ENCODE measurements around the gene AGRN. TPM values are rescaled to one million over a fixed set of nuclear protein-coding genes. Genes with fewer than 3 reads are reported as not detected.

Gene AGRN
- total RNA-seq, 4 donors from 2014 or later: 17.0 to 31.6 (median 22.6) TPM

DNA sequence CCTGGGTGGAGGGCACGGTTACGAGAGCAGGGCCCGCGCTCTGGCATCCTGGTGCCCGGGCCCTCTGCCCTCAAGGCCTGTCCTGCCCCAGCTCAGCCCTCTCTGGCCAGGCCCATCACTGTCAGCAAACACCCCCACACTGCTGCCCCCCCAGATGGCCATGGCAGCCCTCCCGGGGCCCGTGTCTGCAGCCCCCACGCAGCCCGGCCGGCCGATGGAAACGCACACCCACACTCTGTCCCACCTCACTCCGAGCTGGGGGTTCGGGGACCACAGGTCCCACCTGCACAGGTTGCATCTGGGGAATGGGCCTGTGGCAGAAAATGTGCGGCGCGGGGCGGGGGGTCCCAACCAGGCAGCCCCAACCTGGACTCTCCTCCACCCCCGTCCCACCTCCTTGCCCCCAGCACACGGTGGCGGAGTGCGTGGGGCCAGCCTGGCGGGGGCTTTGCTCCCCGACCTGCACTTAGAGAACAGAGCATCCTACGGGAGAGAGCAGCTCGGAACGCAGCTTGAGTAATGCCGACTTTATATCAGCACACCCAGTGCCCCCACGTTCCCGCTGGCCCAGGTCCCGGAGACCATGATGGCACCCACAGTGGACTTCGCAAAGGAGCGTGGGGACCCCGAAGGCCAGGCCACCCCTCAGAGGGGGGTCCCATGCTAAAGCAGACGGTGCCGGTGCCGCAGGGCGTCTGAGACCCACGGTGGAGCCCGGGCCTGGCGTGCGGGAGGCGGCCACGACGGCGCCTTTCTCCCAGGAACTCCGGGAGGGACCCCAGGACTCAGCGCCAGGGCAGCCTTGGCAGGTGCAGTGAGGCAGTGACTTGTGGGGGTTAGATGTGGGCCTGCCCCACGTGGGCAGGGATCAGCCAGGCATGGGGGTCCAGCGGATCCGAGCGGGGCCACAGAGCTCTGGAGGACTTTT, 61.7 kb downstream of the AGRN start:
- TF ChIP-seq EP300 (IDR thresholded peaks at IDR 0.05): no peak
- TF ChIP-seq POLR2AphosphoS5 (IDR thresholded peaks at IDR 0.05): no peak
- no peak for TF ChIP-seq POLR2A (IDR thresholded peaks at IDR 0.05; ENCODE audit: low read depth)
- WGBS: 94% methylated on average over 32 of the region's 52 CpGs
- Histone ChIP-seq H3K36me3 (peaks cover 0 to 31% (median 16%) of the 10 kb centered on the region in 4 donors), H3K4me3 (no peak overlapping the region), H3K27me3 (peaks cover 0 to 21% (median 0%) of the 10 kb centered on the region in 4 donors), H3K27ac (replicated peaks in 1 of 4) (no peak overlapping the region), H3K9me3 (no peaks in the 10 kb centered on the region), H3K4me1 (peaks cover 12 to 16% (median 14%) of the 10 kb centered on the region in 4 donors)
- no peak for DNase-seq (ENCODE audit: extremely low spot score)
- intact Hi-C loops (cut with DNase I): no loop called here

DNA sequence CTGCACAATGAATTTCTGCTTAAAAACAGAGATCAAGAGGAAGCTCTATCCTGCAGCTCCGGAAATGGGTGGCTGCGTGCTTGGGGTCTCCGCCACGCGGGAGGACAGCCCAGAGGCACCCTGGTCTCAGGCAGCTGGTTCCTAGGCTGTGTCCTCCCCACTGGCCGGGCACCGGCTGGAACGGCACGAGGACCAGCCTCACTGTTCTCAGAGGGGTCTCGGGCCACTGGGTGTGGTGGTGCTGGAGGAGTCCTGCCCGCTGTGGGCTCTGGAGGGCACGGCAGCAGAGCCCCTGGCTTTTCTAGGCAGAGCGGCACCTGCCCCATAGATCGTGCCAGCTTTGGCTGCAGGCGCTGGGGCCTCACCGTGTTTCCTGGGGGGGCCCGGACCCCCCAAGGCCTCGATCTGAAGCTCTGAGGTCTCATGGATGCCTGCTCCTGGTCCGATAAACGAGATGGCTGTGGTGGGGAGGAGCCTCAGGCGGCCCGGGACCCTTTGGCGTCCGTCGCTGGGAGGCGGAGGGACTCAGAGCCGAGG, 62.4 kb downstream of the AGRN start:
- H3K4me3 ChIP-seq: no peak overlapping the region
- 97% methylated on average over 7 of the region's 27 CpGs for WGBS
- H3K4me1 ChIP-seq: peaks cover 12 to 16% (median 14%) of the 10 kb centered on the region in 4 donors
- H3K27me3 ChIP-seq: peaks cover 0 to 17% (median 0%) of the 10 kb centered on the region in 4 donors
- DNase-seq (ENCODE audit: extremely low spot score): no peak
- TF ChIP-seq POLR2A (IDR thresholded peaks at IDR 0.05; ENCODE audit: low read depth): no peak
- TF ChIP-seq POLR2AphosphoS5 (IDR thresholded peaks at IDR 0.05): no peak
- TF ChIP-seq, protein P1, sequence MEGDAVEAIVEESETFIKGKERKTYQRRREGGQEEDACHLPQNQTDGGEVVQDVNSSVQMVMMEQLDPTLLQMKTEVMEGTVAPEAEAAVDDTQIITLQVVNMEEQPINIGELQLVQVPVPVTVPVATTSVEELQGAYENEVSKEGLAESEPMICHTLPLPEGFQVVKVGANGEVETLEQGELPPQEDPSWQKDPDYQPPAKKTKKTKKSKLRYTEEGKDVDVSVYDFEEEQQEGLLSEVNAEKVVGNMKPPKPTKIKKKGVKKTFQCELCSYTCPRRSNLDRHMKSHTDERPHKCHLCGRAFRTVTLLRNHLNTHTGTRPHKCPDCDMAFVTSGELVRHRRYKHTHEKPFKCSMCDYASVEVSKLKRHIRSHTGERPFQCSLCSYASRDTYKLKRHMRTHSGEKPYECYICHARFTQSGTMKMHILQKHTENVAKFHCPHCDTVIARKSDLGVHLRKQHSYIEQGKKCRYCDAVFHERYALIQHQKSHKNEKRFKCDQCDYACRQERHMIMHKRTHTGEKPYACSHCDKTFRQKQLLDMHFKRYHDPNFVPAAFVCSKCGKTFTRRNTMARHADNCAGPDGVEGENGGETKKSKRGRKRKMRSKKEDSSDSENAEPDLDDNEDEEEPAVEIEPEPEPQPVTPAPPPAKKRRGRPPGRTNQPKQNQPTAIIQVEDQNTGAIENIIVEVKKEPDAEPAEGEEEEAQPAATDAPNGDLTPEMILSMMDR (IDR thresholded peaks at IDR 0.05): no peak
- TF ChIP-seq EP300 (IDR thresholded peaks at IDR 0.05): no peak
- H3K9me3 ChIP-seq: no peaks in the 10 kb centered on the region
- intact Hi-C loops (cut with DNase I): no loop called here
- no peak overlapping the region for H3K27ac ChIP-seq (replicated peaks in 1 of 4)
- H3K36me3 ChIP-seq: peaks cover 0 to 35% (median 18%) of the 10 kb centered on the region in 4 donors

DNA sequence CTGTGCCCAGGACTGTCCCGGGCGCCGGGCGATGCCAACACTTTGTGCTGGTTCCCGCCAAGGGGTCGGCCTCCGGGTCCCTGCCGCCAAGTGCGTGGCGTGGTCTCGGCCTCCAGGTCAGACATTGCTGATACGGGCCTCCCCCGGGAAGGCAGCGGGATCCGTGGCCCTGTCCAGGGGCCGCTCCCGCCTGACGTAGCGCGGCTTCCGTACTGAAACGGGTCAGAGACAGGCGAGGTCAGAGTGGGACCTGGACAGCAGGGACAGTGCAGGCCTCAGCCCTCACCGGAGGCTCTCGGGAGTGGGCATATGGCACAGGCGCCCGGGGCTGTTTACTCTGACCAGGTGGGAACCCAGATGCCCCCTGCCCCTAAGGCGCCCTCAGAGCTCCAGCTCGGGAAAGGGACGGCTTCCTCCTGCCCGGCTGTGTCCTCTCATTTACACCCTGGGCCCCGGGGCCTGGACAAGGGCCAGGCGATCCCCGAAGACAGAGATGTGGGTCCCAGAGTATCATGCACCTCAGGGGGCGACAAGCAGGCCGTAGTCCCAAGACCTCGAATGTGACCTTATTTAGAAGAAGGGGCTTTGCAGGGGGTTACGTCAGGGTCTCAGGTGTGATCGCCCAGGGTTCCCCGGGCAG, 63.0 kb downstream of the AGRN start:
- WGBS: 86% methylated on average over 13 of the region's 40 CpGs
- TF ChIP-seq EP300 (IDR thresholded peaks at IDR 0.05): no peak
- no peak for TF ChIP-seq POLR2AphosphoS5 (IDR thresholded peaks at IDR 0.05)
- TF ChIP-seq, protein P1 (IDR thresholded peaks at IDR 0.05): no peak
- no peak for TF ChIP-seq POLR2A (IDR thresholded peaks at IDR 0.05; ENCODE audit: low read depth)
- no peak overlapping the region for H3K4me3 ChIP-seq
- H3K4me1 ChIP-seq: peaks cover 12 to 16% (median 14%) of the 10 kb centered on the region in 4 donors
- peaks cover 0 to 36% (median 20%) of the 10 kb centered on the region in 4 donors for H3K36me3 ChIP-seq
- no peaks in the 10 kb centered on the region for H3K9me3 ChIP-seq
- intact Hi-C loops (cut with DNase I): no loop called here
- no peak overlapping the region for H3K27ac ChIP-seq (replicated peaks in 1 of 4)
- H3K27me3 ChIP-seq: peaks cover 0 to 17% (median 0%) of the 10 kb centered on the region in 4 donors
- DNase-seq (ENCODE audit: extremely low spot score): no peak

DNA sequence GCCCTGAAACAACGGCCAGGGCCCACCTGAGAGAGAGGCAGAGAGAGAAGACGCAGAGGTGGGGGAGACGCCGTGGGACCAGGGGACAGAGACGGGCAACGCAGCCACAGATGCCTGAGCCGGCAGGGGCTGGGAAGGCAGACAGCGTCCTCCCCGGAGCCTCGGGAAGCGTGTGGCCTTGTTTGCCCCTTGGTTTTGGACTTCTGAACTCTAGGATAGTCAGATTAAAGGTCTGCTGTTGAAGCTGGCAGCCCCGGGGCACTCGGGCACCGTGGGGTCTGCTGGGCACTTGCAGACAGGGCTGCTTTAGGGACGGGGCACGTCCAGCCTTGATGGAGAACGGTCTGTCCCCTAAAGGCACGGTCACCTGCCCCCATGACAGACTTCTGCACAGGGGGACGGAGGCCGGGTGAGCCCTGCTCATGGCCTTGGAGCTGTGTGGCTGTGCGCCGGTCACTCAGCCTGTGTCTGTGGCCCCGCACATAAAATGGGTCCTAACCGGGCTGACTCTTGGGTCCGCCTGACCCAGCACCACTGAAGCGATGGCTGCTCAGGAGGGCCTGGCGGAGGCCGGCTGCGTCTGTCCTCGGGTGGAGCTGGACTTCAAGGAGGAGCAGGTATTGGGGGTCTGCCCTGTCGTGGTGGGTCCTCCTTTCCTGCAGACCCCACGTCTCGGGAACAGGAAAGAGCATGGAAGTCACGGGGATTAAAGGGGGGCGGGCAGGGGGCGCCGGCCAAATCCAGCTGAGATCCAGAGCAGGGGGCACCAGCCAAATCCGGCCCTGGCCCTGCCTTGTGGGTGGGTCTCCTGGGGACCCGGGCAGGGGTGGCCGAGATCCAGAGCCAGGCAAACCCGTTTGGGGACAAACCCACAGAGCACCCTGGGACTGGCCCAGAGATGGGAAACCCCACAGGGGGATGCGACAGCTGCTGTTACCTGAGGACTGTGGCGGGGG, 63.8 kb downstream of the AGRN start:
- H3K4me1 ChIP-seq: peaks cover 12 to 16% (median 14%) of the 10 kb centered on the region in 4 donors
- H3K27ac ChIP-seq (replicated peaks in 1 of 4): no peak overlapping the region
- TF ChIP-seq EP300 (IDR thresholded peaks at IDR 0.05) (no peak), POLR2AphosphoS5 (IDR thresholded peaks at IDR 0.05) (no peak), POLR2A (IDR thresholded peaks at IDR 0.05; ENCODE audit: low read depth) (no peak)
- TF ChIP-seq, protein P1 (IDR thresholded peaks at IDR 0.05): no peak
- intact Hi-C loops (cut with DNase I): no loop called here
- peaks cover 0 to 16% (median 0%) of the 10 kb centered on the region in 4 donors for H3K27me3 ChIP-seq
- peaks cover 0 to 36% (median 20%) of the 10 kb centered on the region in 4 donors for H3K36me3 ChIP-seq
- DNase-seq (ENCODE audit: extremely low spot score): no peak
- no peak overlapping the region for H3K4me3 ChIP-seq
- no peaks in the 10 kb centered on the region for H3K9me3 ChIP-seq
- 90% methylated on average over 29 of the region's 43 CpGs for WGBS

Data from esophagus muscularis mucosa (tissue), 4 donors.